ENCODE results near the gene TAF15.

TAF15 gene

DNA sequence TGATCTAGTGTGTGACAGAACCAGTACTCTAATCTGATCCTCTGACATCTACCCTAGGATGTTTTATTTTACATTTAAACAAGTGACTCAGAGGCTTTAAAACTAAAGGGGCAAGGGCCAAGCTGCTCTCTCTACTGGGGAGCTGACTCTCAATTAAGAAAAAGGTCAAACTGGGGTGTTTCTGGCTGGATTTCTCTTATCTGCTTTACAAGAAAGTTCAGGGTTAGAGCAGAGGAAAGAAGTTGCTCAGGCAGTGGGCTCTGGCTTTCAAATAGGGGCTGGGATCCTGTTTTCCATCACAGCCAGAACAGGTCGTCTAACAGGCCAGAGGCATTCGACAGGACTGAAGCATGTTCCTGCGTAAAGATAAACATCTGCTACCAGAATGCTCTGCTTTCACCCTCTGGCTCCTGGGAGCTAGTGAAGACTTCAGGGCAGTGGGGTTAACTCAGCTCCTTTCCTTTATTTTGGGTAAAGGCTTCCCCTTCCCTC is 22.3 kb upstream of the TAF15 start:
- H3K4me3 ChIP-seq (replicated peaks; ENCODE audit: low read depth, low read length), result no peak overlapping the region
- TF ChIP-seq, protein P1, sequence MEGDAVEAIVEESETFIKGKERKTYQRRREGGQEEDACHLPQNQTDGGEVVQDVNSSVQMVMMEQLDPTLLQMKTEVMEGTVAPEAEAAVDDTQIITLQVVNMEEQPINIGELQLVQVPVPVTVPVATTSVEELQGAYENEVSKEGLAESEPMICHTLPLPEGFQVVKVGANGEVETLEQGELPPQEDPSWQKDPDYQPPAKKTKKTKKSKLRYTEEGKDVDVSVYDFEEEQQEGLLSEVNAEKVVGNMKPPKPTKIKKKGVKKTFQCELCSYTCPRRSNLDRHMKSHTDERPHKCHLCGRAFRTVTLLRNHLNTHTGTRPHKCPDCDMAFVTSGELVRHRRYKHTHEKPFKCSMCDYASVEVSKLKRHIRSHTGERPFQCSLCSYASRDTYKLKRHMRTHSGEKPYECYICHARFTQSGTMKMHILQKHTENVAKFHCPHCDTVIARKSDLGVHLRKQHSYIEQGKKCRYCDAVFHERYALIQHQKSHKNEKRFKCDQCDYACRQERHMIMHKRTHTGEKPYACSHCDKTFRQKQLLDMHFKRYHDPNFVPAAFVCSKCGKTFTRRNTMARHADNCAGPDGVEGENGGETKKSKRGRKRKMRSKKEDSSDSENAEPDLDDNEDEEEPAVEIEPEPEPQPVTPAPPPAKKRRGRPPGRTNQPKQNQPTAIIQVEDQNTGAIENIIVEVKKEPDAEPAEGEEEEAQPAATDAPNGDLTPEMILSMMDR (IDR thresholded peaks at IDR 0.05; ENCODE audit: low read length, missing control alignments), result no peak
- no peak for DNase-seq (ENCODE audit: low read depth)

DNA sequence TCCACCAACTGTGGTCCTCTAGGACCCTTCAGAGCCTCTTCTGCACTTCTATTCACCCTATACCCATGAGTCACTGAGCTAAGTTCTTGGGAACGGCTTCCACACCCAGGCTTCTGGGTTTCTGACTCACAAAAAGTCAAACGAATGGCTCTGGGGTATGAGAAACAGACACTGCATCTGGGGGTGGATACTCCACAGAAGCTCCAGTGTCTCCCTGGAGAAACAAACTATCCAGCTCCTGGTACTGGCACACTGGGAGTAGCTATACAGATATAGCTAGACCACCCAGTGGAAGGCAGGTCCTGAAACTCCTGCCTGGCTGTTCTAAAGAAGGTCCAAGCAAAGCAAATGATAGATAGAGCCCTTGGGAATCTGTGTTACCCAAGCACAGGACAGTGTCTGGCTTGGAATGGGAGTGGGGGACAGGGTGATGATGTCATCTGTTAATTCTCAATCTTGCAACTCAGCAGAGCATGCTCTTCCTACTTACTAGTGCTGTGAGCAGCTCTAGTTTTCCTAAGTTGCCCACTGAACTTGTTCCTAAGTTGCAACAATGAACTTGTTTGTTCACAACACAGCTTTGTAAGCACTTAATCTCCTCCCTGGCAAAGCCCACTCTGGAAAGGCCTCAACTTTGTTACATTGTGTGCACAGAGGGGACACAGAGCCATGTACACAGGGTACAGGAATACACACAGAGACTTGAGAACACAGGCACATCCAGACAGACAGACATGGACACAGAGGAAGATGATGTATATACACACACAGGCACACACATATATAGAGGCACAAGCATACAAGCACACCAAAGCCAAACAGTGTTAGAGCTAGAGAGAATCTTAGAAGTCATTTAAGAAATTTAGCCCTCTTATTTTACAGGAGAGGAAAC is 20.6 kb upstream of the TAF15 start:
- TF ChIP-seq, protein P1 (IDR thresholded peaks at IDR 0.05; ENCODE audit: low read length, missing control alignments), result no peak
- no peak overlapping the region for H3K4me3 ChIP-seq (replicated peaks; ENCODE audit: low read depth, low read length)
- peak; percentile 67 for DNase-seq (ENCODE audit: low read depth)

DNA sequence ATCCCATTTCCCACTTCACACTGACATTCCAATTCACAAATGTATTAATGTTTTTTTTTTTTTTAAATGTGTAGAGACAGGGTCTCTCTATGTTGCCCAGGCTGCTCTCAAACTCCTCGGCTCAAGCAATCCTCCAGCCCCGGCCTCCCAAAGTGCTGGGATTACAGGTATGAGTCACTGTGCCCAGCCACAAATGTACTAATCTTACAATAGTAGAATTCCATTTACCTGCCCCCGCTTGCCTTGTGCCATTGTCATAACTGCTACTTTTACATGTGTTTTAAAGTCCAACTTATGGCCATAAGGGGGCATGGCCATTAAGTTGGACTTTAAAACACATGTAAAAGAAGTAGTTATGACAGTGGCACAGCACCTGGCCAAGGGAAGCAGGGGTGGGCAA is 18.4 kb upstream of the TAF15 start:
- no peak for DNase-seq (ENCODE audit: low read depth)
- H3K4me3 ChIP-seq (replicated peaks; ENCODE audit: low read depth, low read length), result no peak overlapping the region
- TF ChIP-seq, protein P1 (IDR thresholded peaks at IDR 0.05; ENCODE audit: low read length, missing control alignments), result no peak

DNA sequence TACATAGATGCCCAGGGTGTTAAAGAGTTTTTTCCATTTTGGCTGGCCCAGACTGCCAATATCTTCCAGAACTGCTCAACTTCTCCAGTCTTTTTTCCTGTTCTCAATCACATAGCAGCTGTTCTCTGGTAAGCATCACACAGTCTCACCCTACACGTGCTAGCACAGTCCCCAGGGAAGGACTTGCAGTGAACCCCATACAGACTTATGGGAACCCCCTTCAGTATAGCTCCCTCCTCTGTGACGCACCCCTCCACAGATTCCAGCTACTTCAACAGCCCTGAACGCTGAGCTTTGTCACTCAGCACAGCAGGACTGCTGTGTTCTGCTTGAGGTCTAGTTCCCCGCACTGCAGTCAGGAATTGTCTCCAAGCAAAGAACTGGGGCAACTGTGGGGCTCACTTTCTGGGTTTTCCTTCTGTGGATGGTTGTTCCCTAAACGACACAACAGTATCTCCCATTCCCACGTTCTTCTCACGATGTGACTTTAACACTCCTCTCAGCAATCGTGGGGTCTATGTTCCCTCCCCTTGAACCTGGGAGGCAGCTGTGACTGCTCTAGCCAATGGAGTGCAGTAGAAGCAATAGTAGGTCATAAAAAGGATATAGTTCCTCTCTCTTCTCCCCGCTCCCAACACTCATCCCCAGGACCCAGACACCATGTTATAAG is 17.5 kb upstream of the TAF15 start:
- H3K4me3 ChIP-seq (replicated peaks; ENCODE audit: low read depth, low read length), result no peak overlapping the region
- no peak for DNase-seq (ENCODE audit: low read depth)
- TF ChIP-seq, protein P1 (IDR thresholded peaks at IDR 0.05; ENCODE audit: low read length, missing control alignments), result no peak

DNA sequence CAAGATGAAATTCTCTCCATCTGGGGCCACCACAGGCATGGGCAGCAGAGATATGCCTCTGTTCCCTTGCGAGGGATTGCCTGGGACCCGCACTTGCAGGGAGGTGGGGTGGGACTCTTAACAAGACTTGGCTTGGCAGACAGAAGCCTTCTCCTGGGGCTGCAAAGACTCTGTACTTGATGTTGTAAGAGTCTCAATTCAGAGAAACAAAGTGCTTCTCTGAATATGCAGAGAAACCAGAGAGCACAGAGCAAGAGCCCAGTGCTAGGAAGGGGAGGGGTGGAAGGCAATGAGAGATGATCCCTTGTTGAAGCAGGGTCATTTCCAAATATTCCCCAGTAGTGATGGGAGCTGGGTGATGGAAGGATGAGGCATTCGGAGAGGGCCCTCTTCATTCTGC is 16.0 kb upstream of the TAF15 start:
- H3K4me3 ChIP-seq (replicated peaks; ENCODE audit: low read depth, low read length), result no peak overlapping the region
- TF ChIP-seq, protein P1 (IDR thresholded peaks at IDR 0.05; ENCODE audit: low read length, missing control alignments), result no peak
- no peak for DNase-seq (ENCODE audit: low read depth)

DNA sequence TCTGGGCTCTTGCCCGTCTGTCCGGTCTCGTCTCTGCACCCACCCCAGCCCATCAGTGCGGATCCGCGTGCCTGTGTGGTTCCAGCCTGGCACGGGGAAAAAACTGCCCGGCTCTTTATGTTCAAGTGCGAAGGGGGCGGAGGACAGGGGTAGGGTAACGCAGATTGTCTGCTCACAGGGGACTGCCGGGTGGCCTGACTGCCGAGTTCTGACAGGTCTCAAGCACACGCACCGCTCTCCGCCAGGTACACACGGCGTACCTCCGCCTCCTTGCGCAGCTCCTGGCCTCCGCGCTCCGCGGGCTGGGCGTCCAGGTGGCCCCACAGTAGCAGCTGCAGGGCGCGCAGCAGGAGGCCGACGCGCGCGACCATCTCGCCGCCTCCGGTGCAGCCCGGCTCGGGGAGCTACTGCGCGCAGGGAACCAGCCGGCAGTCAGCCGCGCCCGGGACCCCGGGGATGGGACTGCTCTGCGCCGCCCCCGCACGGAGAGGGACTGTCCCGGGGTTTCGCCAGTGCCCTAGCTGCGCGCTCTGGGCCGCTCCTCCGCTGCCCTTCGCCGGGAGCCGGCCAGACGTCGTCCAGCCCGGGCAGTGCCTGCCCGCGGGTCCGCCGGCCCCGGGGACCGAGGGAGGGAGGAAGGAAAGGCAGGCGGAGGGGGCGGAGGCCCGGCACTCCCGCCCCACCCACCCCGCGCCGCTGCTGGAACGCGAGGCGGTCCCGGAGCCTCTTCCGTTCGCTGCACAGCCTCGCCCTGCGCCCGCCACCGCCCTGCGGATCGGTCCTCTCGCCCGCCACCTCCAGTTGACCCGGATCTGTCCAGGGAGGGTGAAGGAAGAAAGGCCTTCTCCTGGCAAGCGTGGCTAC is 14.0 kb upstream of the TAF15 start, which contains the start of gene MMP28:
Gene MMP28 (minus strand): TSS at position 635 of the 864 bp plus-strand sequence. CDS start 264 bp downstream, at position 371.
- no peak for DNase-seq (ENCODE audit: low read depth)
- TF ChIP-seq, protein P1 (IDR thresholded peaks at IDR 0.05; ENCODE audit: low read length, missing control alignments), result no peak
- peak within 1 kb of the TSS; percentile 37 for H3K4me3 ChIP-seq (replicated peaks; ENCODE audit: low read depth, low read length)
